Neural cell (in vitro differentiated cells): Measurements from ENCODE around the gene NEDD4L. TPM values are rescaled to one million over a fixed set of nuclear protein-coding genes. Genes with fewer than 3 reads are reported as not detected.

Experiments
- H2AFZ ChIP-seq: fragments of 200-600, 300-800 bp; sonication (generic), shearing (Covaris generic); 2 replicates; pipeline ENCODE4 v1.6.0; 2014; ENCODE audit warnings: low read depth, mild to moderate bottlenecking, antibody characterized with exemption, low read length, moderate library complexity
- H3F3A ChIP-seq: fragments of 200-600 bp; shearing (Covaris generic); 2 replicates; pipeline ENCODE4 v1.6.1; 2016; ENCODE audit warnings: mild to moderate bottlenecking, moderate library complexity, mixed read lengths, antibody characterized with exemption, low read length; ENCODE audit not compliant: insufficient read depth, poor library complexity, severe bottlenecking
- H3K27ac ChIP-seq: fragments of 200-600, 300-800 bp; sonication (generic), shearing (Covaris generic); 2 replicates; pipeline ENCODE4 v1.5.1; 2014; ENCODE audit warnings: mild to moderate bottlenecking, low read length, moderate library complexity
- H3K27me3 ChIP-seq: fragments of 300-800, 200-600 bp; sonication (generic), shearing (Covaris generic); 2 replicates; pipeline ENCODE4 v1.6.0; 2014; ENCODE audit warnings: mild to moderate bottlenecking, low read depth, low read length, moderate library complexity; ENCODE audit not compliant: insufficient read depth
- H3K36me3 ChIP-seq: fragments of 300-800, 200-600 bp; sonication (generic), shearing (Covaris generic); 2 replicates; pipeline ENCODE4 v1.5.1; 2014; ENCODE audit warnings: mild to moderate bottlenecking, antibody characterized with exemption, low read length, moderate library complexity; ENCODE audit not compliant: insufficient read depth
- H3K4me2 ChIP-seq: fragments of 300-800, 200-600 bp; sonication (generic), shearing (Covaris generic); 2 replicates; pipeline ENCODE4 v1.6.0; 2014; ENCODE audit warnings: mild to moderate bottlenecking, low read length
- H3K4me3 ChIP-seq: fragments of 300-800, 200-600 bp; sonication (generic), shearing (Covaris generic); 2 replicates; pipeline ENCODE4 v1.5.1; 2014; ENCODE audit warnings: mild to moderate bottlenecking, low read length, moderate library complexity
- H3K79me2 ChIP-seq: fragments of 200-600 bp; shearing (Covaris generic); replicated peaks from 2 replicates; pipeline ENCODE4 v1.6.0; 2014; ENCODE audit warnings: mild to moderate bottlenecking, low read length, moderate library complexity; ENCODE audit not compliant: insufficient read depth
- H3K9ac ChIP-seq: fragments of 300-800, 200-600 bp; sonication (generic), shearing (Covaris generic); 2 replicates; pipeline ENCODE4 v1.6.1; 2016; ENCODE audit warnings: mild to moderate bottlenecking, low read length, mixed read lengths
- H3K9me2 ChIP-seq: fragments of 200-600 bp; shearing (Covaris generic); 2 replicates; pipeline ENCODE4 v1.6.1; 2016; ENCODE audit warnings: mild to moderate bottlenecking, low read length, mixed read lengths; ENCODE audit not compliant: insufficient read depth
- H3K9me3 ChIP-seq: fragments of 200-600, 300-800 bp; sonication (generic), shearing (Covaris generic); 2 replicates; pipeline ENCODE4 v1.6.1; 2016; ENCODE audit warnings: mild to moderate bottlenecking, mixed run types, low read length, moderate library complexity, mixed read lengths
- H4K20me1 ChIP-seq: fragments of 200-600 bp; shearing (Covaris generic); 2 replicates; pipeline ENCODE4 v1.6.1; 2016; ENCODE audit warnings: mild to moderate bottlenecking, mixed run types; ENCODE audit not compliant: insufficient read depth
- EP300 ChIP-seq: fragments of 450-650 bp; conservative IDR thresholded peaks from 2 replicates; pipeline ENCODE4 v1.6.1; 2014; ENCODE audit warnings: antibody characterized with exemption, mild to moderate bottlenecking, moderate library complexity; ENCODE audit not compliant: poor library complexity, severe bottlenecking
- EZH2 ChIP-seq: fragments of 200-600, 300-800 bp; shearing (Covaris generic), sonication (generic); IDR thresholded peaks from 2 replicates; pipeline ENCODE4 v1.6.1; 2014; ENCODE audit warnings: antibody characterized with exemption, low read length, borderline replicate concordance, mild to moderate bottlenecking; ENCODE audit not compliant: insufficient read depth, poor library complexity, severe bottlenecking
- MXI1 ChIP-seq: fragments of 450-650 bp; conservative IDR thresholded peaks from 2 replicates; pipeline ENCODE4 v1.6.1; 2014; ENCODE audit warnings: antibody characterized with exemption, mild to moderate bottlenecking; ENCODE audit not compliant: poor library complexity, severe bottlenecking
- POLR2AphosphoS5 ChIP-seq: IDR thresholded peaks from 2 replicates; pipeline ENCODE4 v1.6.1; 2012
- RAD21 ChIP-seq: fragments of 450-650 bp; conservative IDR thresholded peaks from 2 replicates; pipeline ENCODE4 v1.6.1; 2014; ENCODE audit warnings: antibody characterized with exemption, mild to moderate bottlenecking, moderate library complexity
- SMC3 ChIP-seq: fragments of 450-650 bp; conservative IDR thresholded peaks from 2 replicates; pipeline ENCODE4 v1.6.1; 2014; ENCODE audit warnings: antibody characterized with exemption, mild to moderate bottlenecking, moderate library complexity; ENCODE audit not compliant: poor library complexity
- TAF1 ChIP-seq: IDR thresholded peaks from 2 replicates; pipeline ENCODE4 v1.6.1; 2012; ENCODE audit warnings: low read depth
- polyA plus RNA-seq: library from polyadenylated mRNA; depleted of rRNA; stranded (reverse); fragments of >200 nt; gene quantifications from 2 replicates; pipeline ENCODE4 v1.2.3, GENCODE V29; 2014
- TF ChIP-seq, protein P1 (sequence below): IDR thresholded peaks from 2 replicates; pipeline ENCODE4 v1.6.1; 2012; ENCODE audit warnings: borderline replicate concordance
- TF ChIP-seq, protein P2 (sequence below): fragments of 450-650 bp; IDR thresholded peaks from 2 replicates; pipeline ENCODE4 v1.5.1; 2014; ENCODE audit warnings: antibody characterized with exemption, mild to moderate bottlenecking, moderate library complexity; ENCODE audit not compliant: poor library complexity, severe bottlenecking

The NEDD4L gene
- polyA plus RNA-seq, 1 donor from 2014 or later, result 97.9 TPM

DNA sequence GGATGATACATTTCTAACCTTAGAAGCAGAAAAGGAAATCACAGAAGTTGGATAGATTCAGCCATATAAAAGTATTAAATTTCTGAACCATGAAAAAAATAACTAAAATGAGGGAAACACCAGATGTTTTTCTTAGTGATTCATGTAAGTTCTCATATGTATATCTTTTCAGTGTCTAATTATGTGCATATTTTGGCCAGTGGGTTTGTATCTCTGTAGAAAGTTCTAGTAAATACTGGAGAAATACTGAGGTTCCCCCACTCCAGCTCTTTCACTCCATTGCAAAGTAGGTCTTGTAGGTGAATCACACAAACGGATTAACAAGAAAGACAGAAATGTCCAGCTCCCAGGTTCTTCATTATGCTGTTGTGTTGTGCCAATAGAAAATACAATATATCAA is 222.3 kb downstream of the NEDD4L start:
- no peak overlapping the region for H3K27ac ChIP-seq

DNA sequence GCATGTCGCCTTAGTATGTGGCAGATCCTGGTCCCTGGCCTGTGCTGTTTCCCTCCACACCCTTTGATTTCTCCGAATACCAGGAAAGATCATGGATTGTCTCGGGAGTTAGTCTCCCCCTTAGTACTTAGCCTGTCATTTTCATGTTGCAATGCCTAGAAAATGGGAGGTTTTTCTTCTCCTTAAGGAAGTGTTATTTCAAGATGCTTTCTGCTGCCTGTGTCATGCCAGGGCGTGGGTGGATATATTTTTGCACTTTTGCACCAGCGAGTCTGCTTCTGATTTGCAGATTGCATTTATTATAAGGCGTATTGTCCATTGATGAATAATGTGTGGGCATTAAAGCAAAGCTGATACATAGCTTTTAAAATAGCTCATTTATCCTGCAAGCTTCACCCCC is 223.5 kb downstream of the NEDD4L start:
- Histone ChIP-seq H3K9me2 (no peaks in the 10 kb centered on the region), H4K20me1 (no peaks in the 10 kb centered on the region), H3F3A (peaks cover 8% of the 10 kb centered on the region), H3K4me3 (no peak overlapping the region), H3K9me3 (no peaks in the 10 kb centered on the region), H3K79me2 (peaks cover 18% of the 10 kb centered on the region), H3K9ac (no peak overlapping the region), H3K36me3 (no peaks in the 10 kb centered on the region), H3K4me2 (no peak overlapping the region), H3K27me3 (no peaks in the 10 kb centered on the region), H3K27ac (peak overlapping the region; percentile 42), H2AFZ (no peak overlapping the region)
- TF ChIP-seq RAD21 (no peak), MXI1 (no peak), EP300 (no peak)
- TF ChIP-seq, protein P1, sequence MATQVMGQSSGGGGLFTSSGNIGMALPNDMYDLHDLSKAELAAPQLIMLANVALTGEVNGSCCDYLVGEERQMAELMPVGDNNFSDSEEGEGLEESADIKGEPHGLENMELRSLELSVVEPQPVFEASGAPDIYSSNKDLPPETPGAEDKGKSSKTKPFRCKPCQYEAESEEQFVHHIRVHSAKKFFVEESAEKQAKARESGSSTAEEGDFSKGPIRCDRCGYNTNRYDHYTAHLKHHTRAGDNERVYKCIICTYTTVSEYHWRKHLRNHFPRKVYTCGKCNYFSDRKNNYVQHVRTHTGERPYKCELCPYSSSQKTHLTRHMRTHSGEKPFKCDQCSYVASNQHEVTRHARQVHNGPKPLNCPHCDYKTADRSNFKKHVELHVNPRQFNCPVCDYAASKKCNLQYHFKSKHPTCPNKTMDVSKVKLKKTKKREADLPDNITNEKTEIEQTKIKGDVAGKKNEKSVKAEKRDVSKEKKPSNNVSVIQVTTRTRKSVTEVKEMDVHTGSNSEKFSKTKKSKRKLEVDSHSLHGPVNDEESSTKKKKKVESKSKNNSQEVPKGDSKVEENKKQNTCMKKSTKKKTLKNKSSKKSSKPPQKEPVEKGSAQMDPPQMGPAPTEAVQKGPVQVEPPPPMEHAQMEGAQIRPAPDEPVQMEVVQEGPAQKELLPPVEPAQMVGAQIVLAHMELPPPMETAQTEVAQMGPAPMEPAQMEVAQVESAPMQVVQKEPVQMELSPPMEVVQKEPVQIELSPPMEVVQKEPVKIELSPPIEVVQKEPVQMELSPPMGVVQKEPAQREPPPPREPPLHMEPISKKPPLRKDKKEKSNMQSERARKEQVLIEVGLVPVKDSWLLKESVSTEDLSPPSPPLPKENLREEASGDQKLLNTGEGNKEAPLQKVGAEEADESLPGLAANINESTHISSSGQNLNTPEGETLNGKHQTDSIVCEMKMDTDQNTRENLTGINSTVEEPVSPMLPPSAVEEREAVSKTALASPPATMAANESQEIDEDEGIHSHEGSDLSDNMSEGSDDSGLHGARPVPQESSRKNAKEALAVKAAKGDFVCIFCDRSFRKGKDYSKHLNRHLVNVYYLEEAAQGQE, result peak; percentile 55

More for the DNA sequence above, 222.3 kb downstream of the NEDD4L start:
- H3K9me3 ChIP-seq, result no peaks in the 10 kb centered on the region
- no peak for TF ChIP-seq SMC3
- no peak for TF ChIP-seq EZH2
- TF ChIP-seq MXI1, result no peak
- TF ChIP-seq, protein P2, sequence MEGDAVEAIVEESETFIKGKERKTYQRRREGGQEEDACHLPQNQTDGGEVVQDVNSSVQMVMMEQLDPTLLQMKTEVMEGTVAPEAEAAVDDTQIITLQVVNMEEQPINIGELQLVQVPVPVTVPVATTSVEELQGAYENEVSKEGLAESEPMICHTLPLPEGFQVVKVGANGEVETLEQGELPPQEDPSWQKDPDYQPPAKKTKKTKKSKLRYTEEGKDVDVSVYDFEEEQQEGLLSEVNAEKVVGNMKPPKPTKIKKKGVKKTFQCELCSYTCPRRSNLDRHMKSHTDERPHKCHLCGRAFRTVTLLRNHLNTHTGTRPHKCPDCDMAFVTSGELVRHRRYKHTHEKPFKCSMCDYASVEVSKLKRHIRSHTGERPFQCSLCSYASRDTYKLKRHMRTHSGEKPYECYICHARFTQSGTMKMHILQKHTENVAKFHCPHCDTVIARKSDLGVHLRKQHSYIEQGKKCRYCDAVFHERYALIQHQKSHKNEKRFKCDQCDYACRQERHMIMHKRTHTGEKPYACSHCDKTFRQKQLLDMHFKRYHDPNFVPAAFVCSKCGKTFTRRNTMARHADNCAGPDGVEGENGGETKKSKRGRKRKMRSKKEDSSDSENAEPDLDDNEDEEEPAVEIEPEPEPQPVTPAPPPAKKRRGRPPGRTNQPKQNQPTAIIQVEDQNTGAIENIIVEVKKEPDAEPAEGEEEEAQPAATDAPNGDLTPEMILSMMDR, result no peak
- no peak for TF ChIP-seq RAD21
- TF ChIP-seq EP300, result no peak
- TF ChIP-seq, protein P1, result no peak
- TF ChIP-seq TAF1, result no peak
- TF ChIP-seq POLR2AphosphoS5, result no peak
- no peaks in the 10 kb centered on the region for H4K20me1 ChIP-seq
- no peak overlapping the region for H2AFZ ChIP-seq
- peaks cover 19% of the 10 kb centered on the region for H3K79me2 ChIP-seq
- no peak overlapping the region for H3K9ac ChIP-seq
- H3K27me3 ChIP-seq, result no peaks in the 10 kb centered on the region
- H3K36me3 ChIP-seq, result no peaks in the 10 kb centered on the region
- H3K4me2 ChIP-seq, result no peak overlapping the region
- H3F3A ChIP-seq, result peaks cover 8% of the 10 kb centered on the region
- no peaks in the 10 kb centered on the region for H3K9me2 ChIP-seq
- no peak overlapping the region for H3K4me3 ChIP-seq
